HepG2 (cell line): ENCODE data around the gene THEM4. TPM values are rescaled to one million over a fixed set of nuclear protein-coding genes. Genes with fewer than 3 reads are reported as not detected.

Source experiments
- ATAC-seq: fragments of 200-7000 bp; cut with Tn5 transposase; 3 replicates; pipeline ENCODE4 v1.9.1; 2020; ENCODE audit warnings: mild to moderate bottlenecking, moderate library complexity
- BruUV-seq: library from RNA; stranded (reverse); fragments of 400-500 nt; replicated peaks from 2 replicates; lab custom pipeline; 2021; lab: Mats Ljungman, UMichigan
- CTCF ChIA-PET: fragments of 300-600 bp; formaldehyde crosslinking; extraction: SDS; loops from one replicate; lab custom pipeline; 2021; ENCODE audit warnings: low total read pairs, inconsistent platforms, low intra/inter-chr PET ratio; lab: Yijun Ruan, JAX
- POLR2A ChIA-PET: fragments of 350-600 bp; sonication (Branson Sonifier 250); formaldehyde crosslinking; loops from one replicate; lab custom pipeline; 2020; ENCODE audit warnings: antibody characterized with exemption, inconsistent platforms; lab: Yijun Ruan, JAX
- DNase-seq: peaks from one replicate; pipeline ENCODE4 v3.0.0-alpha.2; 2015; ENCODE audit warnings: low spot score
- FAIRE-seq: peaks from 3 replicates; lab custom pipeline; 2011; peaks lifted over from hg19 to GRCh38; lab: Jason Lieb, UNC
- H2AFZ ChIP-seq: one replicate; pipeline ENCODE4 v1.6.1; 2011; ENCODE audit warnings: low read length, inconsistent platforms
- H3K27ac ChIP-seq: fragments of 300-600 bp; 3 replicates; pipeline ENCODE4 v1.8.0; 2011; ENCODE audit warnings: mixed run types, mild to moderate bottlenecking, mixed read lengths, low read length, inconsistent platforms; ENCODE audit not compliant: insufficient read depth; ENCODE audit errors: extremely low read length
- H3K27me3 ChIP-seq, 2 experiments: fragments of 200-600 bp in 1 of 2; 2 replicates in 1 of 2; 3 replicates in 1 of 2; pipeline versions ENCODE4 v1.6.0 to v1.8.0; 2011; ENCODE audit warnings: low read length in 2 of 2, mild to moderate bottlenecking in 2 of 2, moderate library complexity in 2 of 2, inconsistent platforms in 1 of 2; ENCODE audit not compliant: insufficient read depth in 2 of 2, control insufficient read depth in 1 of 2
- H3K36me3 ChIP-seq, 2 experiments: fragments of 200-600 bp in 1 of 2; replicated peaks in 1 of 2; 2 replicates in 1 of 2; 3 replicates in 1 of 2; pipeline versions ENCODE4 v1.5.1 to v1.8.0; 2011; ENCODE audit warnings: low read length in 2 of 2, inconsistent platforms in 1 of 2; ENCODE audit not compliant: insufficient read depth in 2 of 2, control insufficient read depth in 1 of 2
- H3K4me1 ChIP-seq: 2 replicates; pipeline ENCODE4 v1.5.1; 2012; ENCODE audit warnings: low read length, inconsistent platforms; ENCODE audit not compliant: insufficient read depth
- H3K4me2 ChIP-seq: 2 replicates; pipeline ENCODE4 v1.6.0; 2011; ENCODE audit warnings: low read depth, low read length, inconsistent platforms
- H3K4me3 ChIP-seq, 3 experiments: fragments of 200-600 bp in 1 of 3; sonication (generic), shearing (Covaris generic) in 1 of 3; replicated peaks in 1 of 3; 2 replicates each; pipeline ENCODE4 v1.5.1; 2011 to 2016; ENCODE audit warnings: low read length in 3 of 3, inconsistent platforms in 2 of 3, low read depth in 2 of 3, mild to moderate bottlenecking in 2 of 3, control low read depth in 1 of 3, mixed read lengths in 1 of 3; ENCODE audit not compliant: insufficient read depth in 1 of 3
- H3K79me2 ChIP-seq: one replicate; pipeline ENCODE4 v1.6.1; 2011; ENCODE audit warnings: low read length, inconsistent platforms; ENCODE audit not compliant: insufficient read depth
- H3K9ac ChIP-seq: 2 replicates; pipeline ENCODE4 v1.6.0; 2011; ENCODE audit warnings: mild to moderate bottlenecking, low read depth, low read length, inconsistent platforms; ENCODE audit not compliant: insufficient read depth
- H3K9me3 ChIP-seq: 2 replicates; pipeline ENCODE4 v1.5.1; 2012; ENCODE audit warnings: mild to moderate bottlenecking, low read length
- H4K20me1 ChIP-seq: 2 replicates; pipeline ENCODE4 v1.6.0; 2011; ENCODE audit warnings: inconsistent platforms, mild to moderate bottlenecking, low read length, moderate library complexity; ENCODE audit not compliant: insufficient read depth
- ARID5B ChIP-seq: IDR thresholded peaks from 2 replicates; pipeline ENCODE4 v1.4.0; 2020; ENCODE audit warnings: mild to moderate bottlenecking, missing genetic modification reagents
- BCL6 ChIP-seq: IDR thresholded peaks from 2 replicates; pipeline ENCODE4 v1.6.1; 2016; ENCODE audit warnings: missing genetic modification reagents, missing compliant biosample characterization
- FOSL2 ChIP-seq: sonication (generic); formaldehyde crosslinking; IDR thresholded peaks from 2 replicates; pipeline ENCODE4 v1.4.0; 2020; ENCODE audit warnings: missing genetic modification reagents
- HDAC2 ChIP-seq: sonication (generic); formaldehyde crosslinking; IDR thresholded peaks from 2 replicates; pipeline ENCODE4 v1.4.0; 2020; ENCODE audit warnings: missing genetic modification reagents
- IKZF4 ChIP-seq: sonication (generic); formaldehyde crosslinking; IDR thresholded peaks from 2 replicates; pipeline ENCODE4 v1.5.1; 2020; ENCODE audit warnings: borderline replicate concordance, mild to moderate bottlenecking, low read depth, missing genetic modification reagents; ENCODE audit errors: not compliant biosample characterization
- ISL2 ChIP-seq: sonication (generic); formaldehyde crosslinking; IDR thresholded peaks from 2 replicates; pipeline ENCODE4 v1.5.0; 2020; ENCODE audit warnings: missing genetic modification reagents
- MATR3 ChIP-seq: sonication (generic); formaldehyde crosslinking; IDR thresholded peaks from 2 replicates; pipeline ENCODE4 v1.4.0; 2020; ENCODE audit warnings: missing genetic modification reagents
- NR2F6 ChIP-seq, 2 experiments: IDR thresholded peaks; 2 replicates each; pipeline ENCODE4 v1.6.1; 2016; ENCODE audit warnings: antibody characterized with exemption in 1 of 2, mild to moderate bottlenecking in 1 of 2
- PITX1 ChIP-seq: sonication (generic); formaldehyde crosslinking; IDR thresholded peaks from 2 replicates; pipeline ENCODE4 v1.5.1; 2020; ENCODE audit warnings: mild to moderate bottlenecking, missing genetic modification reagents
- SOX13 ChIP-seq, 3 experiments: fragments of 450-650 bp in 1 of 3; sonication (generic) in 1 of 3; formaldehyde crosslinking in 1 of 3; IDR thresholded peaks in 2 of 3; conservative IDR thresholded peaks in 1 of 3; 2 replicates each; pipeline versions ENCODE4 v1.5.0 to v1.6.1; 2016 to 2020; ENCODE audit warnings: antibody characterized with exemption in 1 of 3, mild to moderate bottlenecking in 1 of 3, missing compliant biosample characterization in 1 of 3, missing genetic modification reagents in 1 of 3, moderate library complexity in 1 of 3
- SOX5 ChIP-seq: IDR thresholded peaks from 2 replicates; pipeline ENCODE4 v1.6.1; 2016; ENCODE audit warnings: borderline replicate concordance
- SOX6 ChIP-seq, 2 experiments: fragments of 450-650 bp in 1 of 2; sonication (generic) in 1 of 2; formaldehyde crosslinking in 1 of 2; IDR thresholded peaks; 2 replicates each; pipeline versions ENCODE4 v1.4.0 to v1.6.1; 2017 to 2020; ENCODE audit warnings: antibody characterized with exemption in 1 of 2, mild to moderate bottlenecking in 1 of 2, missing genetic modification reagents in 1 of 2
- SP5 ChIP-seq: IDR thresholded peaks from 2 replicates; pipeline ENCODE4 v1.6.1; 2016; ENCODE audit warnings: low read depth, borderline replicate concordance
- ZFP36 ChIP-seq: fragments of 150-350 bp; IDR thresholded peaks from 2 replicates; pipeline ENCODE4 v1.6.1; 2018; ENCODE audit warnings: borderline replicate concordance, low read length, low read depth; ENCODE audit not compliant: partially characterized antibody
- ZMYM3 ChIP-seq: sonication (generic); formaldehyde crosslinking; IDR thresholded peaks from 2 replicates; pipeline ENCODE4 v1.5.1; 2020; ENCODE audit warnings: mild to moderate bottlenecking, missing genetic modification reagents
- ZNF121 ChIP-seq: sonication (generic); formaldehyde crosslinking; IDR thresholded peaks from 2 replicates; pipeline ENCODE4 v1.5.0; 2020; ENCODE audit warnings: mild to moderate bottlenecking, missing genetic modification reagents
- WGBS: methylation state at CpG from one replicate; pipeline ENCODE4 v1.1.6; 2017; ENCODE audit warnings: low lambda C conversion rate; 5-methylcytosine and 5-hydroxymethylcytosine counted together
- in situ Hi-C: cut with HindIII; loops from 2 replicates; pipeline ENCODE4 v1.10.0; 2017; ENCODE audit warnings: low pct_unique_long_range_greater_than_20kb; ENCODE audit not compliant: extremely low pct_ligation_motif_present
- intact Hi-C: fragments of 100-400 bp; cut with micrococcal nuclease; formaldehyde crosslinking; loops from one replicate; pipeline ENCODE4 v1.10.0; 2022; ENCODE audit not compliant: unreplicated experiment
- polyA plus RNA-seq, 8 experiments: library from polyadenylated mRNA; depleted of rRNA in 3 of 8; stranded (reverse) in 7 of 8; unstranded in 1 of 8; fragments of >200 nt; fragmentation: Illumina TruSeq in 4 of 8; extraction: Trizol in 4 of 8; gene quantifications; 2 replicates each; pipeline versions ENCODE4 v1.2.1 to v1.2.3, GENCODE V29; 2011 to 2016; ENCODE audit warnings: low read depth in 4 of 8, missing spikeins in 1 of 8, mixed read lengths in 1 of 8; ENCODE audit not compliant: insufficient read depth in 1 of 8
- total RNA-seq, 5 experiments: library from RNA; depleted of rRNA; stranded (reverse); fragments of >200 nt; fragmentation: Illumina TruSeq; extraction: Trizol; gene quantifications; 2 replicates each; pipeline ENCODE4 v1.2.3, GENCODE V29; 2016; ENCODE audit warnings: low read depth in 1 of 5
- TF ChIP-seq, protein P1 (sequence below): sonication (generic); formaldehyde crosslinking; IDR thresholded peaks from 2 replicates; pipeline ENCODE4 v1.4.0; 2020; ENCODE audit warnings: missing genetic modification reagents, borderline replicate concordance

THEM4 gene
- total and polyA plus RNA-seq, 2 of the 13 experiments (the other 11 are each of a cell fraction or from before 2014, with no cell fraction given), result 10.9 to 13.9 TPM

DNA sequence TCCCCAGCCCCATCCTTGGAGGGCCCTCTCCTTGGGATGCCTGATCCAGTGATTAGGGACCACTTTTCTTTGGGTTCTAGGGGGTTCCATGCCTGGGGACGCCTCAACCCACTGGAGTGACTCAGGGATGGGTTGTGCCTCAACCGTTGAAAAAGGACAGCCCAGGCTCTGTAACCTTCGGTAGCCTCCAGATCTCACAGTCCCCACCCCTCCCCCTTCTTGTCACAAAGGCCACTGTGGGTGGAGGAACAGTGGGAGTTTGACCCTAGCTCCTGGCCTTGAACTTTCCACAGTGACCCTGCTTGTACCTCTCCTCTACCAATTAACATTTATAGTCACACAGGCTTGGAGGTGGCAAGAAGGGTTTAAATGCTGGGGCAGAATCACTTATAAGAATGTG lies 75.1 kb downstream of the THEM4 start:
- 0 out of 2 replicates have a peak overlapping the region, but pooled peaks have one; percentile 1 for H3K9ac ChIP-seq
- H2AFZ ChIP-seq, result no peak overlapping the region
- POLR2A ChIA-PET, result interaction anchor here (0.6 to 1.3 kb wide), 4 partner anchors 31 to 336 kb away, joined by 3 read pairs; partner anchors contain the start of gene SNX27
- WGBS, result no CpG with 5 or more reads among the region's 3 CpGs
- H4K20me1 ChIP-seq, result no peaks in the 10 kb centered on the region
- H3K4me2 ChIP-seq, result peak overlapping the region; percentile 38
- no peaks in the 10 kb centered on the region for H3K79me2 ChIP-seq
- intact Hi-C loops (loop anchor here (5.0 to 10.0 kb wide), 4 partner anchors 42 to 389 kb away; partner anchors contain the start of genes MRPL9, TDRKH and TUFT1), in situ Hi-C loops (loop anchor here (10.0 kb wide), 2 partner anchors 119 to 239 kb away; partner anchors contain the start of gene CELF3)
- peak; percentile 20 for DNase-seq
- ATAC-seq, result no peak
- no peaks in the 10 kb centered on the region for H3K9me3 ChIP-seq
- CTCF ChIA-PET, result no interaction called here
- BruUV-seq, result no TSS peak
- no peak overlapping the region for H3K4me3 ChIP-seq
- H3K27me3 ChIP-seq, result no peaks in the 10 kb centered on the region; a peak in 2 of 5 replicates
- FAIRE-seq, result peak; percentile 82
- no peaks in the 10 kb centered on the region for H3K36me3 ChIP-seq
- peak overlapping the region; percentile 41 for H3K27ac ChIP-seq
- H3K4me1 ChIP-seq, result peaks cover 79% of the 10 kb centered on the region
- TF ChIP-seq SOX6 (IDR thresholded peaks at IDR 0.05), result no peak
- peak; percentile 38 for TF ChIP-seq SOX6 (CRISPR knock-in tag; IDR thresholded peaks at IDR 0.05)
- TF ChIP-seq, protein P1, sequence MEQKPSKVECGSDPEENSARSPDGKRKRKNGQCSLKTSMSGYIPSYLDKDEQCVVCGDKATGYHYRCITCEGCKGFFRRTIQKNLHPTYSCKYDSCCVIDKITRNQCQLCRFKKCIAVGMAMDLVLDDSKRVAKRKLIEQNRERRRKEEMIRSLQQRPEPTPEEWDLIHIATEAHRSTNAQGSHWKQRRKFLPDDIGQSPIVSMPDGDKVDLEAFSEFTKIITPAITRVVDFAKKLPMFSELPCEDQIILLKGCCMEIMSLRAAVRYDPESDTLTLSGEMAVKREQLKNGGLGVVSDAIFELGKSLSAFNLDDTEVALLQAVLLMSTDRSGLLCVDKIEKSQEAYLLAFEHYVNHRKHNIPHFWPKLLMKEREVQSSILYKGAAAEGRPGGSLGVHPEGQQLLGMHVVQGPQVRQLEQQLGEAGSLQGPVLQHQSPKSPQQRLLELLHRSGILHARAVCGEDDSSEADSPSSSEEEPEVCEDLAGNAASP (CRISPR knock-in tag), result peak; percentile 67; the same call in 1 of the 2 replicates
- no peak for TF ChIP-seq MATR3 (CRISPR knock-in tag)
- no peak for TF ChIP-seq SOX13 (IDR thresholded peaks at IDR 0.05)
- TF ChIP-seq SOX13 (CRISPR knock-in tag; conservative IDR thresholded peaks at IDR 0.05 in 1 of 2, IDR thresholded peaks at IDR 0.05 in 1 of 2), result peak in 1 of 2 experiments; percentile 56; a peak in 1 of 4 replicates
- TF ChIP-seq HDAC2 (CRISPR knock-in tag), result peak; percentile 43; the same call in 1 of the 2 replicates
- peak; percentile 51; the same call in 1 of the 2 replicates for TF ChIP-seq ZMYM3
- TF ChIP-seq SP5 (CRISPR knock-in tag), result peak; percentile 65
- TF ChIP-seq ARID5B (CRISPR knock-in tag), result peak; percentile 56
- TF ChIP-seq FOSL2 (CRISPR knock-in tag), result 0 out of 2 replicates have a peak, but pooled peaks have one; percentile 8
- TF ChIP-seq SOX5 (CRISPR knock-in tag), result 0 out of 2 replicates have a peak, but pooled peaks have one; percentile 22
- no peak for TF ChIP-seq IKZF4 (CRISPR knock-in tag)
- TF ChIP-seq NR2F6 (IDR thresholded peaks at IDR 0.05), result peak; percentile 89
- peak; percentile 90 for TF ChIP-seq NR2F6 (CRISPR knock-in tag; IDR thresholded peaks at IDR 0.05)
- 0 out of 2 replicates have a peak, but pooled peaks have one; percentile 21 for TF ChIP-seq BCL6 (CRISPR knock-in tag)
- TF ChIP-seq ZNF121 (CRISPR knock-in tag), result no peak
- no peak for TF ChIP-seq ISL2
- TF ChIP-seq PITX1, result 0 out of 2 replicates have a peak, but pooled peaks have one; percentile 37
- no peak for TF ChIP-seq ZFP36
